SKM-1 treated with dmso at 0.1 percent for 144 hours (cell line): ENCODE data around the gene SH3BP4.
"Not testable (repeated sequence)": the region's sequence is repeated elsewhere in the genome, so short reads cannot be mapped to it uniquely, and the experiment has no call there.

Source experiments
- DNase-seq: peaks from one replicate; lab custom pipeline; 2025; ENCODE audit not compliant: unreplicated experiment; lab: John Stamatoyannopoulos, UW

Gene SH3BP4

GRCh38 chr2:235052514-235053354 is 100.9 kb downstream of the SH3BP4 start:
- DNase-seq = no peak

GRCh38 chr2:235053651-235054050 is 101.8 kb downstream of the SH3BP4 start:
- no peak for DNase-seq

GRCh38 chr2:235054475-235054874 is 102.7 kb downstream of the SH3BP4 start:
- DNase-seq = no peak

- no peak for DNase-seq
Measured at GRCh38 chr2:235054919-235055318, 103.1 kb downstream of the SH3BP4 start.

GRCh38 chr2:235055891-235056516 is 104.2 kb downstream of the SH3BP4 start:
- no peak for DNase-seq

GRCh38 chr2:235056768-235057167 is 105.0 kb downstream of the SH3BP4 start:
- DNase-seq = no peak

GRCh38 chr2:235057616-235058015 is 105.8 kb downstream of the SH3BP4 start:
- not testable (repeated sequence) for DNase-seq

GRCh38 chr2:235059161-235059560 is 107.3 kb downstream of the SH3BP4 start:
- DNase-seq = no peak

- DNase-seq = no peak
Measured at GRCh38 chr2:235061656-235062055, 109.8 kb downstream of the SH3BP4 start.

- no peak for DNase-seq
Measured at GRCh38 chr2:235063471-235063961, 111.7 kb downstream of the SH3BP4 start.

GRCh38 chr2:235064976-235065375 is 113.2 kb downstream of the SH3BP4 start:
- no peak for DNase-seq

GRCh38 chr2:235066490-235066889 is 114.7 kb downstream of the SH3BP4 start:
- no peak for DNase-seq

- no peak for DNase-seq
Measured at GRCh38 chr2:235066895-235067294, 115.1 kb downstream of the SH3BP4 start.

GRCh38 chr2:235068701-235069100 is 116.9 kb downstream of the SH3BP4 start:
- DNase-seq = no peak

GRCh38 chr2:235070063-235070706 is 118.4 kb downstream of the SH3BP4 start:
- DNase-seq = no peak

GRCh38 chr2:235073868-235074413 is 122.1 kb downstream of the SH3BP4 start:
- no peak for DNase-seq

- DNase-seq = no peak
Measured at GRCh38 chr2:235077046-235077445, 125.2 kb downstream of the SH3BP4 start.

- no peak for DNase-seq
Measured at GRCh38 chr2:235078182-235078581, 126.4 kb downstream of the SH3BP4 start.

GRCh38 chr2:235078914-235079472 is 127.2 kb downstream of the SH3BP4 start:
- DNase-seq = no peak

GRCh38 chr2:235080101-235080500 is 128.3 kb downstream of the SH3BP4 start:
- DNase-seq = no peak
